ENCODE results near the gene ADCY9. TPM values are rescaled to one million over a fixed set of nuclear protein-coding genes. Genes with fewer than 3 reads are reported as not detected.
"Not testable (repeated sequence)": the region's sequence is repeated elsewhere in the genome, so short reads cannot be mapped to it uniquely, and the experiment has no call there.

The ADCY9 gene
- total RNA-seq, 1 donor from 2014 or later, result 30.4 TPM

DNA sequence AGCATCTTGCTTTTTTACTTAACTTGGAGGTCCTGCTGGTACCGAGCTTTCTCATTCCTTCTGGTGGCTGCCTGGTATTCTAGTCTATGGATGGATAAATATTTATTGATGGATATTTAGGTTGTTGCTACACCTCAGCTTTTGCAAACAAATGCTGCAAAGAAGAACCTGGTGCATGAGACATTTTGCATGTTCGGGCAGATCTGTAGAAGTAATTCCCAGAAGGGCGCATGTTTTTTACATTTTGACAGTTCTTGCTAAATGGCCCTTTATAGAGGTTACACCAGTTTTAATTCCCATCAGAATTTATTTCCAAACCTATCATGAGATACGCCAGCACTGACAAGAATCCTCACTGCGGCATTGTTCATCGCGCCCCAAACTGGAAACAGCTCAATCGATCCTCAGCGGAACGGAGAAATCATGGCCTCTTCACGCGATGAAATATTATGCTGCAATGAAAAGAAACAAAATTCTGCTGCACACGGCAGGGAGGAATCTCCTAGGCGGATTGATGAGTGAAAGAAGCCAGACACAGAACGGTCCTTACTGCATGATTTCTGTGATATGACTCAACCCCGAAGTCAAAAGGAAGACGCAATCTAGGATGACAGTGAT, 167.8 kb downstream of the ADCY9 start:
- DNase-seq, result no peak
- Mint-ChIP-seq H3K36me3 (ENCODE audit: unreplicated experiment) (peaks cover 5% of the 10 kb centered on the region), H3K9me3 (ENCODE audit: unreplicated experiment) (no peaks in the 10 kb centered on the region), H3K4me1 (ENCODE audit: low read depth, unreplicated experiment) (peaks cover 20% of the 10 kb centered on the region), H3K4me3 (ENCODE audit: unreplicated experiment) (peak overlapping the region; percentile 64), H3K27me3 (ENCODE audit: unreplicated experiment) (peaks cover 4% of the 10 kb centered on the region), H3K27ac (ENCODE audit: unreplicated experiment) (peak overlapping the region; percentile 97)
- TF ChIP-seq, protein P1, sequence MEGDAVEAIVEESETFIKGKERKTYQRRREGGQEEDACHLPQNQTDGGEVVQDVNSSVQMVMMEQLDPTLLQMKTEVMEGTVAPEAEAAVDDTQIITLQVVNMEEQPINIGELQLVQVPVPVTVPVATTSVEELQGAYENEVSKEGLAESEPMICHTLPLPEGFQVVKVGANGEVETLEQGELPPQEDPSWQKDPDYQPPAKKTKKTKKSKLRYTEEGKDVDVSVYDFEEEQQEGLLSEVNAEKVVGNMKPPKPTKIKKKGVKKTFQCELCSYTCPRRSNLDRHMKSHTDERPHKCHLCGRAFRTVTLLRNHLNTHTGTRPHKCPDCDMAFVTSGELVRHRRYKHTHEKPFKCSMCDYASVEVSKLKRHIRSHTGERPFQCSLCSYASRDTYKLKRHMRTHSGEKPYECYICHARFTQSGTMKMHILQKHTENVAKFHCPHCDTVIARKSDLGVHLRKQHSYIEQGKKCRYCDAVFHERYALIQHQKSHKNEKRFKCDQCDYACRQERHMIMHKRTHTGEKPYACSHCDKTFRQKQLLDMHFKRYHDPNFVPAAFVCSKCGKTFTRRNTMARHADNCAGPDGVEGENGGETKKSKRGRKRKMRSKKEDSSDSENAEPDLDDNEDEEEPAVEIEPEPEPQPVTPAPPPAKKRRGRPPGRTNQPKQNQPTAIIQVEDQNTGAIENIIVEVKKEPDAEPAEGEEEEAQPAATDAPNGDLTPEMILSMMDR (IDR thresholded peaks at IDR 0.05; ENCODE audit: partially characterized antibody, unreplicated experiment), result no peak

DNA sequence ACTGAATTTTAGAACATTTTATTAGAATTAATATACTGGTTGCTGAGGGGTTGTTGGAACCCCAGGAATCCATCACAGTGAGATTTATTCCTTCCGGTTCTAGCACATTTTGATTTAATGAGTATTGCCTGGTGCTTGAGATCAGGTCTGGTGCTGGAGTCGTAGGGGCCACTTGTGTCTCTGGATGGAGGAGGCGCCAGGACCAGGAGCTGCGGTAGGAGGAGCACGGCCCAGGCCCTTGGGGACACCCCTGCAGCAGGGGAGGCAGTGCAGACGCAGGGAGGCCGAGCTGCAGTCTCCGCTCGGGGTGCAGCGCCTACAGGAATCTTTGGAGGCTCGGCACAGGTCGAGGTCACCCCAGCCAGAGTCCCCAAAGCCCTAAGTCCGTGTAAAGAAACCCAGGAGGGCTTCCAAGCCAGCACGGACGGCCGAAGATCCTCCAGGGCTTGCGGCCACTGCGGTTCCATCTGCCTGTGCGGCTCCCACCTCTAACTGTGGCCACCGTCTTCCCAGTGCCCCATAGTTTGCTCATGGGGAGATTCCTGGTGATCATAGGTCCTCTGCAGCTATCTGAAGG, 169.6 kb downstream of the ADCY9 start:
- no peak overlapping the region for H3K27ac Mint-ChIP-seq (ENCODE audit: unreplicated experiment)
- H3K27me3 Mint-ChIP-seq (ENCODE audit: unreplicated experiment), result peaks cover 6% of the 10 kb centered on the region
- H3K36me3 Mint-ChIP-seq (ENCODE audit: unreplicated experiment), result peaks cover 14% of the 10 kb centered on the region

DNA sequence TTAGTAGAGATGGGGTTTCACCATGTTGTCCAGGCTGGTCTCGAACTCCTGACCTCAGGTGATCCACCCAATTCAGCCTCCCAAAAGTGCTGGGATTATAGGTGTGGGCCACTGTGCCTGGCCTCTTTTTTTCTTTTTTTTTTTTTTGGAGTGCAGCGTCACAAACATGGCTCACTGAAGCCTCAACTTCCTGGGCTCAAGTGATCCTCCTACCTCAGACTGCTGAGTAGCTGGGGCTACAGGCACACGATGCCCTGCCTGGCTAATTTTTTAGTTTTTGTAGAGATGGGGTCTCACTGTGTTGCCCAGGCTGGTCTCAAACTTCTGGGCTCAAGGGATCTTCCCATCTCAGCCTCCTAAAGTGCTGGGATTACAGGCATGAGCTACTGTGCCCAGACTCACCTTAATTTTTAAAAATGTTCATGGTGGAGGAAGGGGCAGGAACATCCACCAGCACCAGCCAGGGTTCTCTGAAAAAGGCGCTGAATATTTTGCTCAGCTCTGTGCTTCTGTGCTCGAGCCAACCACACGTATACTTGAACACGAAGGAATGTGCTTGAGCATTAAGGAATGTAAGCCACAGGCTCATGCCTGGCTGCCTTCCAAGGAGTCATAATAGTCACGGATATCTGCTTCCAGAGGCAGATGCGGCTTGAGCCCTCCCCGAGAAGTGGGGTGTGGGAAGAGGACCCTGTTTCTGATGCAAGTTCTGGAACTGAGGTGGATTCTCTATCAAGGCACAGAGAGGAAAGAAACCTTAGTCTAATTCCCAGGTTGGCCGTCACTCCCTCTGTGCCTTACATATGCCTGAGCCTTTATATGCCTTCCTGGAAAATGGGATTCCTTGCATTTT, 170.3 kb downstream of the ADCY9 start:
- H3K4me1 Mint-ChIP-seq (ENCODE audit: low read depth, unreplicated experiment), result peaks cover 17% of the 10 kb centered on the region
- H3K4me3 Mint-ChIP-seq (ENCODE audit: unreplicated experiment), result no peak overlapping the region
- TF ChIP-seq, protein P1 (IDR thresholded peaks at IDR 0.05; ENCODE audit: partially characterized antibody, unreplicated experiment), result no peak
- H3K36me3 Mint-ChIP-seq (ENCODE audit: unreplicated experiment), result peaks cover 14% of the 10 kb centered on the region
- H3K9me3 Mint-ChIP-seq (ENCODE audit: unreplicated experiment), result peaks cover 2% of the 10 kb centered on the region
- H3K27ac Mint-ChIP-seq (ENCODE audit: unreplicated experiment), result no peak overlapping the region
- no peak for DNase-seq
- H3K27me3 Mint-ChIP-seq (ENCODE audit: unreplicated experiment), result peaks cover 6% of the 10 kb centered on the region

More for the DNA sequence above, 169.6 kb downstream of the ADCY9 start:
- no peak for DNase-seq
- TF ChIP-seq, protein P1 (IDR thresholded peaks at IDR 0.05; ENCODE audit: partially characterized antibody, unreplicated experiment), result no peak
- Mint-ChIP-seq H3K4me1 (ENCODE audit: low read depth, unreplicated experiment) (peaks cover 18% of the 10 kb centered on the region), H3K4me3 (ENCODE audit: unreplicated experiment) (no peak overlapping the region), H3K9me3 (ENCODE audit: unreplicated experiment) (peaks cover 2% of the 10 kb centered on the region)

DNA sequence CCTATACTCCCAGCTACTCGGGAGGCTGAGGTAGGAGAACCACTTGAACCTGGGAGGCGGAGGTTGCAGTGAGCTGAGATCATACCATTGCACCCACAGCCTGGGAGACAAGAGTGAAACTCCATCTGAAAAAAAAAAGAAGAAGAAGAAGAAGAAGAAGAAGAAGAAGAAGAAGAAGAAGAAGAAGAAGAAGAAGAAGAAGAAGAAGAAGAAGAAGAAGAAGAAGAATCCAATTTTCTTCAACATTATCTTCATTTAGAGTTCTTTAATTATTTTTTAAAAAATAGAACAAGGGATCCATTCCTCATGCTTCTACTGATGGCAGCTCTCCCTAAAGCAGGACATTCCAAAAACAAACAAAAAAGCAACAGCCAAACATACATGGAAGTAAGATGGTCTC, 171.8 kb downstream of the ADCY9 start:
- H3K27me3 Mint-ChIP-seq (ENCODE audit: unreplicated experiment); DNase-seq; H3K27ac Mint-ChIP-seq (ENCODE audit: unreplicated experiment); H3K9me3 Mint-ChIP-seq (ENCODE audit: unreplicated experiment); H3K4me1 Mint-ChIP-seq (ENCODE audit: low read depth, unreplicated experiment); H3K4me3 Mint-ChIP-seq (ENCODE audit: unreplicated experiment): not testable (repeated sequence)
- peaks cover 14% of the 10 kb centered on the region for H3K36me3 Mint-ChIP-seq (ENCODE audit: unreplicated experiment)

DNA sequence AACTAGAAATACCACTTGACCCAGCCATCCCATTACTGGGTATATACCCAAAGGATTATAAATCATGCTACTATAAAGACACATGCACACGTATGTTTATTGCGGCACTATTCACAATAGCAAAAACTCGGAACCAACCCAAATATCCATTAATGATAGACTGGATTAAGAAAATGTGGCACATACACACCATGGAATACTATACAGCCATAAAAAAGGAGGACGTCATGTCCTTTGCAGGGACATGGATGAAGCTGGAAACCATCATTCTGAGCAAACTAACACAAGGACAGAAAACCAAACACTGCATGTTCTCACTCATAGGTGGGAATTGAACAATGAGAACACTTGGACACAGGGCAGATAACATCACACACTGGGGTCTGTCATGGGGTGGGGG, 174.1 kb downstream of the ADCY9 start:
- peaks cover 14% of the 10 kb centered on the region for H3K36me3 Mint-ChIP-seq (ENCODE audit: unreplicated experiment)
- not testable (repeated sequence) for H3K4me1 Mint-ChIP-seq (ENCODE audit: low read depth, unreplicated experiment); DNase-seq; H3K27me3 Mint-ChIP-seq (ENCODE audit: unreplicated experiment); H3K4me3 Mint-ChIP-seq (ENCODE audit: unreplicated experiment); H3K9me3 Mint-ChIP-seq (ENCODE audit: unreplicated experiment)
- peak overlapping the region; percentile 33 for H3K27ac Mint-ChIP-seq (ENCODE audit: unreplicated experiment)
